H1 (cell line): ENCODE measurements around the gene RALY. TPM values are rescaled to one million over a fixed set of nuclear protein-coding genes. Genes with fewer than 3 reads are reported as not detected.

Experiments used
- SIX5 ChIP-seq: IDR thresholded peaks from 2 replicates; pipeline ENCODE4 v1.6.1; 2011; ENCODE audit warnings: mild to moderate bottlenecking, low read depth, low read length
- polyA plus RNA-seq, 7 experiments: library from polyadenylated mRNA; depleted of rRNA in 3 of 7; stranded (reverse) in 5 of 7; unstranded in 2 of 7; fragments of >200 nt in 5 of 7; fragments of 200-250 nt in 2 of 7; gene quantifications; 1 replicate in 5 of 7; 2 replicates in 1 of 7; 4 replicates in 1 of 7; pipeline versions ENCODE4 v1.2.1 to v1.2.3, GENCODE V29; 2011 to 2013; ENCODE audit warnings: missing spikeins in 2 of 7, mixed read lengths in 2 of 7
- total RNA-seq: library from RNA; stranded (reverse); fragmentation: NEBNext Ultra II Directional; extraction: Animal tissue kit (Norgen Biotek cat#: 25700); gene quantifications from 2 replicates; pipeline ENCODE4 v1.2.1, GENCODE V29; 2021
- TF ChIP-seq, protein P1 (sequence below): fragments of 300-600 bp; sonication (generic); IDR thresholded peaks from 2 replicates; pipeline ENCODE4 v1.7.1; 2012; ENCODE audit warnings: low read length, moderate library complexity, mild to moderate bottlenecking, inconsistent platforms; ENCODE audit not compliant: insufficient replicate concordance

RALY gene
- total and polyA plus RNA-seq, 2 of the 8 experiments (the other 6 are each of a cell fraction or from before 2014, with no cell fraction given): 133 to 148 TPM

DNA sequence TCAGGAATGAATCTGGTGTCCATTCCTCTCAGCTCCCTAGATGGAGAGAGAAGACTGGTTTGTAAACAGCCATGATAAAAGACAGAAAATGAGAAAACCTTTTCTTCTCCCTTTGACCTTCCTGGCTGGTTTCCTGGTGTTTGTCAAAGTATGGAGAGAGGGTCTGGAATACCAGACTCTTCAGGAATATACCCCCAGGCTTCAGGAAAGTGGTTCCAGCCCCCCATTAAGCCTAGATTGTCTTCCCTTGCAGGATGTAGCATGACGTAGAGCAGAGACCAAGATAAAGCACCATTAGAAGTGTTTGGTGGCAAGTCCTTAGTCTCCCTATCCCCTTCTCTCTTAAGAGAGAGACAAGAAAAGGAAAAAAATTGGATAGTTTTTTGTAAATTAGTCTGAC is 67.3 kb downstream of the RALY start (continued):
- TF ChIP-seq, protein P1, sequence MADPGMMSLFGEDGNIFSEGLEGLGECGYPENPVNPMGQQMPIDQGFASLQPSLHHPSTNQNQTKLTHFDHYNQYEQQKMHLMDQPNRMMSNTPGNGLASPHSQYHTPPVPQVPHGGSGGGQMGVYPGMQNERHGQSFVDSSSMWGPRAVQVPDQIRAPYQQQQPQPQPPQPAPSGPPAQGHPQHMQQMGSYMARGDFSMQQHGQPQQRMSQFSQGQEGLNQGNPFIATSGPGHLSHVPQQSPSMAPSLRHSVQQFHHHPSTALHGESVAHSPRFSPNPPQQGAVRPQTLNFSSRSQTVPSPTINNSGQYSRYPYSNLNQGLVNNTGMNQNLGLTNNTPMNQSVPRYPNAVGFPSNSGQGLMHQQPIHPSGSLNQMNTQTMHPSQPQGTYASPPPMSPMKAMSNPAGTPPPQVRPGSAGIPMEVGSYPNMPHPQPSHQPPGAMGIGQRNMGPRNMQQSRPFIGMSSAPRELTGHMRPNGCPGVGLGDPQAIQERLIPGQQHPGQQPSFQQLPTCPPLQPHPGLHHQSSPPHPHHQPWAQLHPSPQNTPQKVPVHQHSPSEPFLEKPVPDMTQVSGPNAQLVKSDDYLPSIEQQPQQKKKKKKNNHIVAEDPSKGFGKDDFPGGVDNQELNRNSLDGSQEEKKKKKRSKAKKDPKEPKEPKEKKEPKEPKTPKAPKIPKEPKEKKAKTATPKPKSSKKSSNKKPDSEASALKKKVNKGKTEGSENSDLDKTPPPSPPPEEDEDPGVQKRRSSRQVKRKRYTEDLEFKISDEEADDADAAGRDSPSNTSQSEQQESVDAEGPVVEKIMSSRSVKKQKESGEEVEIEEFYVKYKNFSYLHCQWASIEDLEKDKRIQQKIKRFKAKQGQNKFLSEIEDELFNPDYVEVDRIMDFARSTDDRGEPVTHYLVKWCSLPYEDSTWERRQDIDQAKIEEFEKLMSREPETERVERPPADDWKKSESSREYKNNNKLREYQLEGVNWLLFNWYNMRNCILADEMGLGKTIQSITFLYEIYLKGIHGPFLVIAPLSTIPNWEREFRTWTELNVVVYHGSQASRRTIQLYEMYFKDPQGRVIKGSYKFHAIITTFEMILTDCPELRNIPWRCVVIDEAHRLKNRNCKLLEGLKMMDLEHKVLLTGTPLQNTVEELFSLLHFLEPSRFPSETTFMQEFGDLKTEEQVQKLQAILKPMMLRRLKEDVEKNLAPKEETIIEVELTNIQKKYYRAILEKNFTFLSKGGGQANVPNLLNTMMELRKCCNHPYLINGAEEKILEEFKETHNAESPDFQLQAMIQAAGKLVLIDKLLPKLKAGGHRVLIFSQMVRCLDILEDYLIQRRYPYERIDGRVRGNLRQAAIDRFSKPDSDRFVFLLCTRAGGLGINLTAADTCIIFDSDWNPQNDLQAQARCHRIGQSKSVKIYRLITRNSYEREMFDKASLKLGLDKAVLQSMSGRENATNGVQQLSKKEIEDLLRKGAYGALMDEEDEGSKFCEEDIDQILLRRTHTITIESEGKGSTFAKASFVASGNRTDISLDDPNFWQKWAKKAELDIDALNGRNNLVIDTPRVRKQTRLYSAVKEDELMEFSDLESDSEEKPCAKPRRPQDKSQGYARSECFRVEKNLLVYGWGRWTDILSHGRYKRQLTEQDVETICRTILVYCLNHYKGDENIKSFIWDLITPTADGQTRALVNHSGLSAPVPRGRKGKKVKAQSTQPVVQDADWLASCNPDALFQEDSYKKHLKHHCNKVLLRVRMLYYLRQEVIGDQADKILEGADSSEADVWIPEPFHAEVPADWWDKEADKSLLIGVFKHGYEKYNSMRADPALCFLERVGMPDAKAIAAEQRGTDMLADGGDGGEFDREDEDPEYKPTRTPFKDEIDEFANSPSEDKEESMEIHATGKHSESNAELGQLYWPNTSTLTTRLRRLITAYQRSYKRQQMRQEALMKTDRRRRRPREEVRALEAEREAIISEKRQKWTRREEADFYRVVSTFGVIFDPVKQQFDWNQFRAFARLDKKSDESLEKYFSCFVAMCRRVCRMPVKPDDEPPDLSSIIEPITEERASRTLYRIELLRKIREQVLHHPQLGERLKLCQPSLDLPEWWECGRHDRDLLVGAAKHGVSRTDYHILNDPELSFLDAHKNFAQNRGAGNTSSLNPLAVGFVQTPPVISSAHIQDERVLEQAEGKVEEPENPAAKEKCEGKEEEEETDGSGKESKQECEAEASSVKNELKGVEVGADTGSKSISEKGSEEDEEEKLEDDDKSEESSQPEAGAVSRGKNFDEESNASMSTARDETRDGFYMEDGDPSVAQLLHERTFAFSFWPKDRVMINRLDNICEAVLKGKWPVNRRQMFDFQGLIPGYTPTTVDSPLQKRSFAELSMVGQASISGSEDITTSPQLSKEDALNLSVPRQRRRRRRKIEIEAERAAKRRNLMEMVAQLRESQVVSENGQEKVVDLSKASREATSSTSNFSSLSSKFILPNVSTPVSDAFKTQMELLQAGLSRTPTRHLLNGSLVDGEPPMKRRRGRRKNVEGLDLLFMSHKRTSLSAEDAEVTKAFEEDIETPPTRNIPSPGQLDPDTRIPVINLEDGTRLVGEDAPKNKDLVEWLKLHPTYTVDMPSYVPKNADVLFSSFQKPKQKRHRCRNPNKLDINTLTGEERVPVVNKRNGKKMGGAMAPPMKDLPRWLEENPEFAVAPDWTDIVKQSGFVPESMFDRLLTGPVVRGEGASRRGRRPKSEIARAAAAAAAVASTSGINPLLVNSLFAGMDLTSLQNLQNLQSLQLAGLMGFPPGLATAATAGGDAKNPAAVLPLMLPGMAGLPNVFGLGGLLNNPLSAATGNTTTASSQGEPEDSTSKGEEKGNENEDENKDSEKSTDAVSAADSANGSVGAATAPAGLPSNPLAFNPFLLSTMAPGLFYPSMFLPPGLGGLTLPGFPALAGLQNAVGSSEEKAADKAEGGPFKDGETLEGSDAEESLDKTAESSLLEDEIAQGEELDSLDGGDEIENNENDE: no peak
- no peak for TF ChIP-seq SIX5
- TF ChIP-seq, all 59 proteins: peak for 0
